Fibroblast of the aortic adventitia (primary cell): ENCODE measurements around the gene SNTA1. TPM values are rescaled to one million over a fixed set of nuclear protein-coding genes. Genes with fewer than 3 reads are reported as not detected.
A peak's percentile ranks its signal among the peaks of the same experiment; 100 is the strongest.
"Not testable (repeated sequence)": the region's sequence is repeated elsewhere in the genome, so short reads cannot be mapped to it uniquely, and the experiment has no call there.

Source experiments
- DNase-seq: peaks from one replicate; pipeline ENCODE4 v3.0.0-alpha.2; 2010; ENCODE audit warnings: low read depth
- H3K4me3 ChIP-seq: 2 replicates; pipeline ENCODE4 v1.5.1; 2011; ENCODE audit warnings: low read depth, mild to moderate bottlenecking, control low read depth, low read length, moderate library complexity
- CTCF ChIP-seq: IDR thresholded peaks from 2 replicates; pipeline ENCODE4 v1.5.1; 2011; ENCODE audit warnings: mild to moderate bottlenecking, low read length, control low read depth, inconsistent platforms; ENCODE audit not compliant: insufficient read depth
- total RNA-seq: library from RNA; depleted of rRNA; stranded (reverse); fragments of >200 nt; gene quantifications from 2 replicates; pipeline ENCODE4 v1.2.3, GENCODE V29; 2012; ENCODE audit warnings: low replicate concordance

Gene SNTA1
- total RNA-seq, 1 donor = 25.7 TPM

GRCh38 chr20:33391722-33392415 is 51.7 kb downstream of the SNTA1 start:
- TF ChIP-seq CTCF = no peak
- no peak overlapping the region for H3K4me3 ChIP-seq
- DNase-seq = peak; percentile 87

GRCh38 chr20:33389326-33389725 is 54.2 kb downstream of the SNTA1 start:
- DNase-seq, H3K4me3 ChIP-seq: not testable (repeated sequence)

GRCh38 chr20:33388268-33388667 is 55.3 kb downstream of the SNTA1 start:
- no peak overlapping the region for H3K4me3 ChIP-seq
- no peak for DNase-seq
- TF ChIP-seq CTCF = no peak

GRCh38 chr20:33387177-33387576 is 56.4 kb downstream of the SNTA1 start:
- DNase-seq = peak; percentile 32
- no peak for TF ChIP-seq CTCF

GRCh38 chr20:33386673-33387072 is 56.9 kb downstream of the SNTA1 start:
- DNase-seq = no peak
- TF ChIP-seq CTCF = no peak

More at GRCh38 chr20:33387177-33387576, 56.4 kb downstream of the SNTA1 start:
- no peak overlapping the region for H3K4me3 ChIP-seq

GRCh38 chr20:33377366-33377765 is 66.2 kb downstream of the SNTA1 start:
- no peak overlapping the region for H3K4me3 ChIP-seq
- no peak for TF ChIP-seq CTCF
- DNase-seq = no peak

More at GRCh38 chr20:33386673-33387072, 56.9 kb downstream of the SNTA1 start:
- no peak overlapping the region for H3K4me3 ChIP-seq

- peak; percentile 15 for DNase-seq
- H3K4me3 ChIP-seq = no peak overlapping the region
- TF ChIP-seq CTCF = no peak
Observed at GRCh38 chr20:33373735-33374605, 69.6 kb downstream of the SNTA1 start.
